GM10847 (cell line): Measurements from ENCODE around the gene FAM89A.

Experiments used
- POLR2A ChIP-seq: IDR thresholded peaks from 2 replicates; pipeline ENCODE4 v1.6.1; 2011; ENCODE audit not compliant: insufficient read length; ENCODE audit errors: extremely low read depth

Gene FAM89A

DNA sequence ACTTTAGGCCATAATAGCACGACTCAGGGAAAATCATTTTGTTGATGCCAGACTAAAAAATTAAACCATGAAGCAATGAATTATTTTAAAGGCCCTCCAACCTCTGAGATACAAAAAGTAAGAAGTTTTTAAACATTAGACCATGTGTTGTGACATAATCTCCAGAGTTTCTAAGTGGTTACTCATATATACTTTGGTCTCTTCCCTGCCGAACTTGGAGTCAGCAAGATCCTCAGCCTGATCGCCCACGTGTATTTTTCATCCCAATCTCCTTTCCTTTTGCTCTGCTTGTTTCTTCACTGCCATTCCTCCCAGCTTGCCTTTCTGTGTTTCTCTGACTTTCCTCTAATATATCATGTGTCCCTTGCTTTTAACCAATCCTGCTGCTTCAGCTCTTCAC, 57.4 kb downstream of the FAM89A start:
- no peak for TF ChIP-seq POLR2A

DNA sequence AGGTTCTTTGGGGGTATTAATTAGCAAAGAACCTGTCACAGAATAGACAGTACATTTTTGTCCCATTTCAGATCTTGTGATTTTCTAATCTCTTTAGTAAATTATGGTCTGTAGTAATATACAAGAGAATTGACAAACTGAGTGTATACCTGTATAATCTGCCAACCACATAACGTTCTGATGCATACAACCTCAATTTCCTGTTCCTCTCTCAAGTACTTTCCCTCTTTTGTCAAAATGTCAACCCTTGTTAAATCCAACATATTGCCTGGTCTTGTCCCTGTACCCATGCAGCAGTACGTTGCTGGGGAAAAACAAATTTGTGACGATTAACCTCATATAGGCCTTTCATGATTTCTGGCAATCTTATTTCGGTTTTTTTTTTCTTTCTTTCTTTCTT, 60.1 kb downstream of the FAM89A start:
- TF ChIP-seq POLR2A, result no peak

DNA sequence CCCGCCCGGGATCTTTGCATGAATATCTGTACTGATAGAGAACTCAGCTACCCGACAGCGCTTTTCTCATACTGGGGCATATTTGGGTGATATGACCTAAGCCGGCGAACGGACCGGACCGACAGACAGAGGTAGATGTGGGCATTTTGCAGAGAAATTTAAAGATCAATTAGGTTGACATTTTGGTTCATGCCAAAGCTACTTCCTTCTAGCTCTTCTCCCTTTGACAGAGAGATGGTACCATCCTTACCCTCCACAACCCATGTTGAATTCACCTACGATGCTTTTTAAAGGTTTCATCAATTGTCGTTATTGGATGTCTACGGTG, 60.7 kb downstream of the FAM89A start:
- no peak for TF ChIP-seq POLR2A

DNA sequence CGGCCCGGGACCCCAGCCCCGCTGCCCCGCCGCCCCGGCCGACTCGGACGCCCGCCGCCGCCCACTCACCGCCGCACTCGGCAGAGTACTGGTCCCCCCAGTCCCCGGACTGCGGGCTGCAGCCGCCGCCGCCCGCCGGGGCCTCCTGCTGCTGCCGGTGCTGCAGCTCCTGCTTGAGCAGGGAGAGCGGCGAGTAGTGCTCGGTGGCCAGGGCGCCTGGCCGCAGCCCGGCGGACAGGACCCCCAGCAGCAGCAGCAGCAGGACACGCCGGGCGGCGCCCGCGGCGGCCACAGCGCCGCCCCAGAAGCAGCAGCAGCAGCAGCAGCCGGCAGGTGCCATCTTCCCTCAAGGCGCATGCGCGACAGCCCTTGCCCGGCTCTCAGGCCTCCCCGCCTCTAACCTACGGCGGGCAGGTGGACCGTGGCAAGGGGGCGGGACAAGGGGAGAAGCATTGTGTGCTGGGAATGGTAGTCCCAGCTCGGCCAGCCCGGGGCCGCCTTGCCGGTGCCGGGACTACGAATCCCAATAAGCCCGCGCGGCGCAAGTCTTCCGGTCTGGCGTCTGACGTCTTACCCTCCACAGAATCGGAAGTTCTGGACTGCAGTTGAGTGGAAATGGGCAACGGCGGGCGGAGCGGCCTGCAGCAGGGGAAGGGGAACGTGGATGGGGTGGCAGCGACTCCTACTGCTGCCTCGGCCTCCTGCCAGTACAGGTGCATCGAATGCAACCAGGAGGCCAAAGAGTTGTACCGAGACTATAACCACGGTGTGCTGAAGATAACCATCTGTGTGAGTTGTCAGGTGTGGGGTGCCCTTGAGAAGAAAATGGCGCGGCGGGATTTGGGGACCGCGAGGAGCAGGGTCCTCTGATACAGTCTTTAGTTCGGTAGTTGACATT, 61.3 kb downstream of the FAM89A start, which contains the start of the genes ARV1 and TTC13:
Gene ARV1, plus strand, starts transcription at position 604 of the 898 bp plus-strand sequence. Its CDS starts 12 bp downstream, at position 616.
Gene TTC13, minus strand, starts transcription at position 371 of the 898 bp plus-strand sequence. Its CDS starts 31 bp downstream, at position 340.
- TF ChIP-seq POLR2A, result peak; percentile 66

DNA sequence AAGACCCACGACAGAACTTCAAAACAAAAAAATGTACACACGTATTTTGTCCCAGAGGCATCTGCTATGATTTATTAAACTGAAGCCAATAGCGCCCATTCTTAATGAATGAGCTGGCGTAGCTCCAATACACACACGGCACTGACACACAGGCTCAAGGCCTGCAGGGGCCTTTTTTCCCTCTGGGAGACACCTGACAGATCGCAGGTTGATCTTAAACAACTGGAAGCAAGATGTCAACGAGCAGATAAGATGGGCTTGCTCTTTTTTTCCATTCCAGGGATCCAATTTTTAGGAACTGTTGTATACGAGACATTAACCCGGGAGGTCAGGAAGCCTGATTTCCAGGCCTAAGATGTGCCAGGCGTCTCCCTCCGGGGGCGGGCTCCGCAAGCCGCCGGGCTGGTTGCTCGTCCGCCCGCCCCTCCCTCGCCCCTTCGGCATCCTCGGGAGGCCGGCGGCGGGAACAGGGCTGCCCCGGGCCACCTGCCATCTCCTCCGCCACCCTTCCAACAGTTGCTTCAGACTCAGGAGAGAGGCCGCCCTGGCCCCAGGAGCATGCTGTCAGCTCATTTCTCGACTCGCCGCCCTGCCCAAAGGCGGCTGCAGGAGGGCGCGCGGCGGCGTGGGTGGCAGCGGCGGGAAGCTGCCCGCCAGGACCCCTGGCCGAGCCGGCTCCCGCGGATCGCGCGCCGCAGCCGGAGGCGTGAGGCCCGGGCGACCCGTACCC, 62.1 kb downstream of the FAM89A start:
- no peak for TF ChIP-seq POLR2A

DNA sequence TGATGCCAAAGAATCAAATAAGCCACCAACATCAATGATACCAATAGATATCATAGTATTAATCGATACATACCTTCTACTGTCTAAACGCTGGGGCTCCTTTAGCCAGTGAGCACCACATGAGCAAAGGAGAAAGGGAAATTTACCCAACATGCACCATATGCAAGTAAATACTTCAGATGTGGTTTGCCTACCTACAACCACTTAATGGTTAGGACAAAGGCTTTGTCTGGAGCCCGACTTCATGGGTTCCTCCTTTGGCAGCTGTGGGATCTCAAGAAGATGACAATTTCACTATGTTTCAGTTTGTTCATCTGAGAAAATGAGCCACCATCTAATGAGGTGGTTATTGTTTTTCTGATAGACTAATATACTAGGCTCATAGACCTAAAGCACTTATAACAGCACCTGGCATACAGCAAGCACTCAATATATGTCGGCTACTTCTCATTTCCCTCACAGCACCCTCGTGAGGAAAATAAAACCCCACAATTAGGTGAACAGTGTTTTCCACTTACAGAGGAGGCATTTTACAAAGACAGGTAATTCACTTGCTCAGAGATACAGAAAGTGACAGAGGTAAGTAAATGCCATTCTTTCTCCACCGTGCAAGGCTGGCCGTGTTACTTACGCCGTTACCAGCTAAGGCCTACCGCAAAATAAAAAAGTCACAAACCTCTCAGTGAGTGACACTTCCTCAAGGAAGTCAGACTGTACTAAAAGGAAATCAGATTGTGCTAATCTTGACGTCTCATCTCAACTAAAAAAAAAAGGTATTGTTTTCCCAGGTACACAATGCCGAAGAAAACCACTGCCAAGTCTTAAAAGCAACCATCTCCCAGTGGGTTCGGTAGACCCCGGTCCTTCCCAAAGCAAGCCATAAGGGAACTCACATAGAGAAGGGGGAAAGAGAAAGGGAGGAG, 63.0 kb downstream of the FAM89A start:
- no peak for TF ChIP-seq POLR2A

DNA sequence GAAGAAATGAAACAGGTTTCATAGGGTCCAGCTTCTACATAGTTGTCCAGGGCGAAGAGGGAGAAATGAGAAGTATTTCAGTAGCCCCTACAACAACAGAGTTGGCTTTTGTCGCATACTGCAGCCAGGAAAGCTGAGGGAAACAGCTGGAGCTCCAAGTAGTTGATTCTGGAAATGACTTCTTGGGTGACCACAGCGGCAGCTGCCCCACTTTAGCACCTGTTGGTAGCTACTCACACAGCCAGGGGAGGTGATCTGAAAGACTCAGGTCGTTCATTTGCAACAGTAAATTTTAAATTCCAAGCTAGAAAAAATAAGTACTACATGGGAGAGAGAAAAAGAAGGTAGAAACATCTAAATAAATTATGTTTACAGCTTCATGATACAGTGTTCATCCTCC, 63.7 kb downstream of the FAM89A start:
- TF ChIP-seq POLR2A, result no peak

DNA sequence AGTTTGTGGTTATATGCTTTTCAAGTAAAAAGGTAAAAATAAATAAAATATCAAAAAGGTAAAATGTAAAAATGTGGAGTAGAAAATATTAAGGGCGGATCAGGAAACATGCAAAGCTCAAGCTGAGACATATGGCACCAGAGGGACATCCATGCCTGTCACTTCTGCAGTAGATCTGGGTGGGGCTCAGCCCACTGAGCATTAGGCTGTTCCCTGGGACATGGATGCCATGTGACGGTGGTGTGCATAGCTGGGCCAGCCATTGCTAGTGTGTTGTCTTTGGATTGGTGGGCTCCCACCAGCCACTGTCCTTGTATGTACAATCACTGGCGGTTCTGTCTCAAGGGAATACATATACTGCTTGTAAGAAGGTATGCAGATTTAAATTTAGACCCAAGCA, 64.4 kb downstream of the FAM89A start:
- no peak for TF ChIP-seq POLR2A

DNA sequence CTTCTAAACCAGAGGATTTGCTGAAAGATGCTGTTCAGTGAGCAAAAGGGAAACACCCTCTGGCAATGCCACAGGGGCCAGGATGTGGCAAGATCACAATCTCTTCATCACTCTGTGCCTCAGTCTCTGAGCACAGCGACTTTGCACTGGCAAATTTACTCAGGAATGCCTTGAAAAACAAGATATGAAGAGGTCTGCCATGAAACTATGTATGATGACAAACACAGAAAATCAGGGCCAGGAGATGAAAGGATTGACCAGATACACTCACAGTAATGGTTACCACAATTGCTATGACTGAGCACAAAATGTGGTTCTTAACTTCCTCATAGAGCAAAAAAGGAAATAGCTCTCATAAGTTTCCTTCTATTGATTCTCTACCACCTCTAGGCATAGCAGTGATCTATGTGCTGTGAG, 67.2 kb downstream of the FAM89A start:
- no peak for TF ChIP-seq POLR2A

DNA sequence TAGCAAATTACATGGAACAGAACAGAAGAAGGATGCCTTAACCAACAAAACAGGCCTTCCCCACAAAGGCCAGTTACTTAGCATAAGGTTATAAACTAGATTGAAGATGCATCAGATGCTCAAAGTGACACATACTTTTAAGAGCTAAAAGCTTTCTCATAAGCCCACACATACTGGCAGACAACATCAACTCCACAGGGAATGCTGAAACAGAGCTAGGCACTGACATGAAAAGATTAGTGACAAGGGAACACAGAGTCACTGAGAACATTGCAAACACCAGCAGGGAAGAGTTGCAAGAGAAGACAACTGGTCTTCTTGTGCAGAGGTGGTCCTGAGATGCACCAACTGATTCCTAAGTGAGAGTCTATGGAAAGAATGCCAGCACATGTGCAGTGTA, 68.3 kb downstream of the FAM89A start:
- no peak for TF ChIP-seq POLR2A

DNA sequence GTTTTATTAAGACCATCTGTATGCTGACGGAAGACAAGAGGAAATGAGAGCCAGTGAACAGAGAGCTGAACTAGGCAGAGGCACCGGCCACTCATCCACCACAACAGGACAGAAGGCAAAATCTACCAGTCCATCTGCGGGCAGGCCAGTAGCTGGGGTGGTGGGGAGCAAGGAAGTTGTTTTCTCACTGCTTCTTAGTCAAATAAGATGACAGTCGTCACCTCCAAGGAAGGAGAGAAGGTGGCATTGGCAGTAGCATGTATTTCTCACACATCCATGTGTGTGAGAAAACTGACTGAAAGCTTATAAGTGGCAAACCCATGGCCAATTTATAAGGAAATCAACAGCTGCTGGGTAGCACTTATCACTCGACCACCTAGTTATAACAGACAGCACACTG, 69.6 kb downstream of the FAM89A start:
- TF ChIP-seq POLR2A, result no peak
